Peyer's patch (tissue), 4 donors: ENCODE measurements around the gene BPIFB6. TPM values are rescaled to one million over a fixed set of nuclear protein-coding genes. Genes with fewer than 3 reads are reported as not detected.

Source experiments
- DNase-seq, 3 donors: peaks; one replicate each; pipeline ENCODE4 v3.0.0-alpha.2; 2017 to 2019
- H3K27ac ChIP-seq, 4 donors: fragments of 200-600 bp; sonication (generic); one replicate each; pipeline ENCODE4 v1.5.1; 2016 to 2019
- H3K27me3 ChIP-seq, 2 donors: fragments of 200-600 bp; sonication (generic); one replicate each; pipeline ENCODE4 v1.5.1; 2019
- H3K36me3 ChIP-seq, 3 donors: fragments of 200-600 bp; sonication (generic); one replicate each; pipeline ENCODE4 v1.5.1; 2016 to 2019
- H3K4me1 ChIP-seq, 4 donors: fragments of 200-600 bp; sonication (generic); one replicate each; pipeline ENCODE4 v1.5.1; 2016 to 2019
- H3K4me3 ChIP-seq, 4 donors: fragments of 200-600 bp; sonication (generic); 1 replicate in 3 of 4; 2 replicates in 1 of 4; pipeline ENCODE4 v1.5.1; 2016 to 2019; ENCODE audit warnings: mild to moderate bottlenecking in 1 of 4
- H3K9me3 ChIP-seq, 4 donors: fragments of 200-600 bp; sonication (generic); one replicate each; pipeline ENCODE4 v1.5.1; 2016 to 2019; ENCODE audit warnings: mild to moderate bottlenecking in 1 of 4
- POLR2A ChIP-seq, 2 donors: fragments of 450-650 bp; IDR thresholded peaks; one replicate each; pipeline ENCODE4 v1.5.1; 2017; ENCODE audit warnings: antibody characterized with exemption in 2 of 2, mild to moderate bottlenecking in 2 of 2, moderate library complexity in 2 of 2
- total RNA-seq, 4 donors: library from RNA; depleted of rRNA; stranded (reverse); fragments of >200 nt; gene quantifications; one replicate each; pipeline ENCODE4 v1.1.0, GENCODE V29; 2016
- TF ChIP-seq, protein P1 (sequence below), 6 experiments: fragments of 450-650 bp in 4 of 6; fragments of 200-600 bp in 2 of 6; sonication (generic) in 1 of 6; IDR thresholded peaks; one replicate each; pipeline ENCODE4 v1.5.1; 2017 to 2019; ENCODE audit warnings: antibody characterized with exemption in 6 of 6, mild to moderate bottlenecking in 3 of 6, moderate library complexity in 1 of 6

BPIFB6 gene
- total RNA-seq, 4 donors from 2014 or later = not detected

- Histone ChIP-seq H3K9me3 (no peaks in the 10 kb centered on the region), H3K4me3 (no peak overlapping the region), H3K27ac (no peak overlapping the region), H3K27me3 (no peaks in the 10 kb centered on the region), H3K4me1 (no peaks in the 10 kb centered on the region), H3K36me3 (no peaks in the 10 kb centered on the region)
- TF ChIP-seq POLR2A (IDR thresholded peaks at IDR 0.05) = no peak
- TF ChIP-seq, protein P1, sequence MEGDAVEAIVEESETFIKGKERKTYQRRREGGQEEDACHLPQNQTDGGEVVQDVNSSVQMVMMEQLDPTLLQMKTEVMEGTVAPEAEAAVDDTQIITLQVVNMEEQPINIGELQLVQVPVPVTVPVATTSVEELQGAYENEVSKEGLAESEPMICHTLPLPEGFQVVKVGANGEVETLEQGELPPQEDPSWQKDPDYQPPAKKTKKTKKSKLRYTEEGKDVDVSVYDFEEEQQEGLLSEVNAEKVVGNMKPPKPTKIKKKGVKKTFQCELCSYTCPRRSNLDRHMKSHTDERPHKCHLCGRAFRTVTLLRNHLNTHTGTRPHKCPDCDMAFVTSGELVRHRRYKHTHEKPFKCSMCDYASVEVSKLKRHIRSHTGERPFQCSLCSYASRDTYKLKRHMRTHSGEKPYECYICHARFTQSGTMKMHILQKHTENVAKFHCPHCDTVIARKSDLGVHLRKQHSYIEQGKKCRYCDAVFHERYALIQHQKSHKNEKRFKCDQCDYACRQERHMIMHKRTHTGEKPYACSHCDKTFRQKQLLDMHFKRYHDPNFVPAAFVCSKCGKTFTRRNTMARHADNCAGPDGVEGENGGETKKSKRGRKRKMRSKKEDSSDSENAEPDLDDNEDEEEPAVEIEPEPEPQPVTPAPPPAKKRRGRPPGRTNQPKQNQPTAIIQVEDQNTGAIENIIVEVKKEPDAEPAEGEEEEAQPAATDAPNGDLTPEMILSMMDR (IDR thresholded peaks at IDR 0.05) = no peak
- no peak for DNase-seq
These were observed 30.2 kb downstream of the BPIFB6 start for GRCh38 chr20:33061658-33062028.

- Histone ChIP-seq H3K27me3 (no peaks in the 10 kb centered on the region), H3K4me3 (no peak overlapping the region), H3K36me3 (no peaks in the 10 kb centered on the region), H3K4me1 (no peaks in the 10 kb centered on the region), H3K27ac (no peak overlapping the region), H3K9me3 (no peaks in the 10 kb centered on the region)
- no peak for DNase-seq
- no peak for TF ChIP-seq POLR2A (IDR thresholded peaks at IDR 0.05)
- TF ChIP-seq, protein P1 (IDR thresholded peaks at IDR 0.05) = no peak
These were observed 30.8 kb downstream of the BPIFB6 start for GRCh38 chr20:33062105-33062824.

GRCh38 chr20:33062825-33063149 lies 31.3 kb downstream of the BPIFB6 start:
- no peaks in the 10 kb centered on the region for H3K4me1 ChIP-seq
- H3K27ac ChIP-seq = no peak overlapping the region
- no peaks in the 10 kb centered on the region for H3K36me3 ChIP-seq
- TF ChIP-seq, protein P1 (IDR thresholded peaks at IDR 0.05) = no peak
- TF ChIP-seq POLR2A (IDR thresholded peaks at IDR 0.05) = no peak
- H3K27me3 ChIP-seq = no peaks in the 10 kb centered on the region
- no peak overlapping the region for H3K4me3 ChIP-seq
- no peaks in the 10 kb centered on the region for H3K9me3 ChIP-seq
- DNase-seq = no peak

DNA sequence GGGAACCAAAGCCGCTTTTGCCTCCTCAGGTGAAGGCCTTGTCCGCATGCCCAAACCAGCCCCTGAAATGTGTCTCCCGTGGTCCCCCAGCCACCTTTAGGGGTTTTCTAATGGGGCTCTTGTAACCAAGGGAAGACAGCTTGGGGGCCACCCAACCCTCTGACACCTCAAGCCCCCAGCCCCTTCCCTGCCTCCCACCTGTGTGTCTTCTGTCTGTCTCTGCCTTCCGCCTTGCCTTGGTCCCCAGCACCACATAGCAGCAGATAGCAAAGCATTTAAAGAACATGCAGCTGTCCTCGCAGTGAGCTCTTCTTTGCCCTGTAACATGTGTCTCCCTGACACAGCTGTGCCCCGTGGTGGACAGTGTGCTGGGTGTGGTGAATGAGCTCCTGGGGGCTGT lies 31.8 kb downstream of the BPIFB6 start:
- TF ChIP-seq, protein P1 (IDR thresholded peaks at IDR 0.05) = no peak
- no peak for TF ChIP-seq POLR2A (IDR thresholded peaks at IDR 0.05)
- Histone ChIP-seq H3K4me1 (no peaks in the 10 kb centered on the region), H3K27me3 (no peaks in the 10 kb centered on the region)

GRCh38 chr20:33064572-33065287 lies 33.3 kb downstream of the BPIFB6 start:
- Histone ChIP-seq H3K36me3 (no peaks in the 10 kb centered on the region), H3K4me1 (no peaks in the 10 kb centered on the region), H3K4me3 (no peak overlapping the region), H3K27me3 (no peaks in the 10 kb centered on the region), H3K27ac (no peak overlapping the region), H3K9me3 (no peaks in the 10 kb centered on the region)
- no peak for DNase-seq
- TF ChIP-seq POLR2A (IDR thresholded peaks at IDR 0.05) = no peak
- TF ChIP-seq, protein P1 (IDR thresholded peaks at IDR 0.05) = no peak

More for the DNA sequence above, 31.8 kb downstream of the BPIFB6 start:
- no peak for DNase-seq
- Histone ChIP-seq H3K36me3 (no peaks in the 10 kb centered on the region), H3K9me3 (no peaks in the 10 kb centered on the region), H3K4me3 (no peak overlapping the region), H3K27ac (no peak overlapping the region)
